Measurements from ENCODE around the gene CHRNA10.

GRCh38 chr11:3644817-3645235 lies 26.4 kb downstream of the CHRNA10 start, which contains the start of gene ART1:
- TF ChIP-seq, protein P1, sequence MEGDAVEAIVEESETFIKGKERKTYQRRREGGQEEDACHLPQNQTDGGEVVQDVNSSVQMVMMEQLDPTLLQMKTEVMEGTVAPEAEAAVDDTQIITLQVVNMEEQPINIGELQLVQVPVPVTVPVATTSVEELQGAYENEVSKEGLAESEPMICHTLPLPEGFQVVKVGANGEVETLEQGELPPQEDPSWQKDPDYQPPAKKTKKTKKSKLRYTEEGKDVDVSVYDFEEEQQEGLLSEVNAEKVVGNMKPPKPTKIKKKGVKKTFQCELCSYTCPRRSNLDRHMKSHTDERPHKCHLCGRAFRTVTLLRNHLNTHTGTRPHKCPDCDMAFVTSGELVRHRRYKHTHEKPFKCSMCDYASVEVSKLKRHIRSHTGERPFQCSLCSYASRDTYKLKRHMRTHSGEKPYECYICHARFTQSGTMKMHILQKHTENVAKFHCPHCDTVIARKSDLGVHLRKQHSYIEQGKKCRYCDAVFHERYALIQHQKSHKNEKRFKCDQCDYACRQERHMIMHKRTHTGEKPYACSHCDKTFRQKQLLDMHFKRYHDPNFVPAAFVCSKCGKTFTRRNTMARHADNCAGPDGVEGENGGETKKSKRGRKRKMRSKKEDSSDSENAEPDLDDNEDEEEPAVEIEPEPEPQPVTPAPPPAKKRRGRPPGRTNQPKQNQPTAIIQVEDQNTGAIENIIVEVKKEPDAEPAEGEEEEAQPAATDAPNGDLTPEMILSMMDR (IDR thresholded peaks at IDR 0.05; ENCODE audit: low read length): no peak
- no peak for TF ChIP-seq EZH2 (IDR thresholded peaks at IDR 0.05; ENCODE audit: borderline replicate concordance, low read length)
